ENCODE results near the gene DRICH1. TPM values are rescaled to one million over a fixed set of nuclear protein-coding genes. Genes with fewer than 3 reads are reported as not detected.
A peak's percentile ranks its signal among the peaks of the same experiment; 100 is the strongest.
"Not testable (repeated sequence)": the region's sequence is repeated elsewhere in the genome, so short reads cannot be mapped to it uniquely, and the experiment has no call there.

DRICH1 gene
- polyA plus RNA-seq, 2 of the 4 experiments (the other 2 are of a cell fraction): 0.58 to 0.85 TPM

DNA sequence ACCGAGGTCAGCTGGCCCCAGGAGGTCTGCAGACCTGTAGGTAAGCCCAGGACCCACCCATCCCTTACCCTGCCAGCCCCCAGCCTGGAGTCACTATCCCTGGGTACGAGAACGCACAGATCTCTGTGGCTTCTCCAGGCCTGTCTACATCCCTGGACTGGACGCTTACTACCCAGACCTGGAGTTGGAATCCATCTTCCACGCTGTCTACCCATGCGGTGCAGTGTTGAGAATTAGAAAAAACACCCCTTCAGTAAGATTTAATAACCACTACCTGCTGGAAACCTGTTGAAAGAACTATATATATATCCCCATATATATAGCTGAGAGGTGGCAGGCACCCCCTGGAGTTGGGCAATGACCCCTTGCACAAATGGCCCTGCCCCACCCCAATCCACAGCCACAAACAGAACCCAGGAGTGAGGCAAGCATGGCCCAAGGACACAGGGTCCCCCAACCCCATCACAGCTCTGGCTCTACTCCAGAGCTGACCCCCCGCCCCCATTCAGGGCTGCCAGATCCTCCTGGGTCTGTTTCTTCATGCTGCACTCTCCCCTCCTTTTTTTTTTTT, 41.0 kb upstream of the DRICH1 start:
- DNase-seq (ENCODE audit: low read depth in 1 of 2, low spot score in 1 of 2): no peak
- 89% methylated on average over 6 of the region's 7 CpGs for WGBS (ENCODE audit: missing lambda C conversion rate)
- Histone ChIP-seq H3K27ac (no peak overlapping the region), H3K9me3 (no peaks in the 10 kb centered on the region), H3K4me3 (no peak overlapping the region), H3K4me2 (no peak overlapping the region), H3K4me1 (peaks cover 6% of the 10 kb centered on the region; the same call in 2 of the 3 replicates)
- CTCF ChIA-PET: no interaction called here
- FAIRE-seq: no peak
- POLR2A ChIA-PET: no interaction called here
- ATAC-seq: no peak
- TF ChIP-seq SREBF2 (IDR thresholded peaks at IDR 0.05) (no peak), HOXB13 (CRISPR knock-in tag; IDR thresholded peaks at IDR 0.05; ENCODE audit: low read depth) (no peak), CHD2 (IDR thresholded peaks at IDR 0.05; ENCODE audit: low read length, partially characterized antibody) (no peak), JUN (IDR thresholded peaks at IDR 0.05) (no peak), FOXS1 (CRISPR knock-in tag; IDR thresholded peaks at IDR 0.05) (no peak), PHF8 (IDR thresholded peaks at IDR 0.05; ENCODE audit: borderline replicate concordance, low read depth) (no peak)

DNA sequence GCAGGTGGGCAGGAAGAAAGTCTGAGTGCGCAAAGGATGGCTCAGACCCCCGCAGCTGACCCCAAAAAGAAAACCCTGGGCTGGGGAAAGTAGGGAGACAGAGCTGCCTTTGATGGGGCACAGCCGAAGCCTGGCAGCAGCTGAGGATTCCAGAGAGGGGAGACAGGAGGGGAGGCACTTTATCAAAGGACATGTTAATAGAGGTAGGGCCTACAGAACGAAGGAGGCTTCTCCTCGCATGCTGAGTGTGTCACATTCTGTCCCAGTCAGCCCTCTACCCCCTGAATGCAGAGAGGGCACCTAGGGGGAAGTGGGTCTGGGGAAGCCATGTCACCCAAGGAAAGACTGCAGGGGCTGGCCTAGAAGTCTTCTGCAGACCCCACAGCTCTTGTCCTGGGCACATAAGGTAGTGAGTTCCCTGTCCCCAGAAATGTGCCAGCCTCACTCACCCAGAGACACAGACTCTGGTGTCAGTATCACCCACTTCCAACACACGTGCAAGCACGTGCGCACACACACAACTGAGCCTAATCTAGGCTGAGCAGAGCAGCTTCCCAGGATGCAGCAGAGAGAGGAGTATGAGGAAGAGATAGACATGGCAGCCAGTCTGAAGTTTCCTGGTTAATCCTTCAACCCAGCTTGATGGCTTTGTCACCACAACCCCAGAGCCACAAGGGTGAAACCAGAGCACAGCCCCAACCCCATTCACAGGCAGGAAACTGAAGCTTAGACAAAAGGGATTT, 40.4 kb upstream of the DRICH1 start:
- FAIRE-seq; H3K4me3 ChIP-seq; CTCF ChIA-PET; H3K9me3 ChIP-seq; H3K27ac ChIP-seq; POLR2A ChIA-PET; DNase-seq (ENCODE audit: low read depth in 1 of 2, low spot score in 1 of 2); H3K4me1 ChIP-seq; H3K4me2 ChIP-seq: not testable (repeated sequence)
- peak in 1 of 2 experiments; percentile 49; a peak in 1 of 6 replicates for ATAC-seq
- 96% methylated on average over 7 of the region's 8 CpGs for WGBS (ENCODE audit: missing lambda C conversion rate)

DNA sequence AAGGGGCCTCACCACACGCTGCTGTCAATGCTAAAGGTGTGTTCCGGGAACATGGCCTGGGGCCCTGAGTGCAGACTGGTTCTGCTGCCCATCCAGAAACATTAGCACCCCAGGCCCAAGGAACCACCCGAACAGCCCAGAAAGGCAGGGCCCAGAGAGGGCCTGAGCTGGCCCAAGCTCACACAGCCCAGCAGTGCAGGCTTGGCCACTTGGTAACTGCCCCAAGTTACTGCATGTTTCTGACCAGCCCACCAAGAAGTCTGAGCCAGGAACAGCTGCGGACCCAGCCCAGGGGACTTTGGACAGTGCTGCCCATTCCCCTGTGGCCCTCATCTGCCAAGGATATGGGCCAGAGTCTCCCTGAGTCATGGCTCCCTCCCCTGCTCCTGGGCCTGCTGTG, 39.3 kb upstream of the DRICH1 start:
- FAIRE-seq; H3K9me3 ChIP-seq; POLR2A ChIA-PET; H3K4me1 ChIP-seq; H3K27ac ChIP-seq; DNase-seq (ENCODE audit: low read depth in 1 of 2, low spot score in 1 of 2); H3K4me3 ChIP-seq; CTCF ChIA-PET; H3K4me2 ChIP-seq: not testable (repeated sequence)
- ATAC-seq: peak; percentile 40 to 44; a peak in 5 of 6 replicates
- WGBS (ENCODE audit: missing lambda C conversion rate): no CpG with 5 or more reads among the region's 4 CpGs

DNA sequence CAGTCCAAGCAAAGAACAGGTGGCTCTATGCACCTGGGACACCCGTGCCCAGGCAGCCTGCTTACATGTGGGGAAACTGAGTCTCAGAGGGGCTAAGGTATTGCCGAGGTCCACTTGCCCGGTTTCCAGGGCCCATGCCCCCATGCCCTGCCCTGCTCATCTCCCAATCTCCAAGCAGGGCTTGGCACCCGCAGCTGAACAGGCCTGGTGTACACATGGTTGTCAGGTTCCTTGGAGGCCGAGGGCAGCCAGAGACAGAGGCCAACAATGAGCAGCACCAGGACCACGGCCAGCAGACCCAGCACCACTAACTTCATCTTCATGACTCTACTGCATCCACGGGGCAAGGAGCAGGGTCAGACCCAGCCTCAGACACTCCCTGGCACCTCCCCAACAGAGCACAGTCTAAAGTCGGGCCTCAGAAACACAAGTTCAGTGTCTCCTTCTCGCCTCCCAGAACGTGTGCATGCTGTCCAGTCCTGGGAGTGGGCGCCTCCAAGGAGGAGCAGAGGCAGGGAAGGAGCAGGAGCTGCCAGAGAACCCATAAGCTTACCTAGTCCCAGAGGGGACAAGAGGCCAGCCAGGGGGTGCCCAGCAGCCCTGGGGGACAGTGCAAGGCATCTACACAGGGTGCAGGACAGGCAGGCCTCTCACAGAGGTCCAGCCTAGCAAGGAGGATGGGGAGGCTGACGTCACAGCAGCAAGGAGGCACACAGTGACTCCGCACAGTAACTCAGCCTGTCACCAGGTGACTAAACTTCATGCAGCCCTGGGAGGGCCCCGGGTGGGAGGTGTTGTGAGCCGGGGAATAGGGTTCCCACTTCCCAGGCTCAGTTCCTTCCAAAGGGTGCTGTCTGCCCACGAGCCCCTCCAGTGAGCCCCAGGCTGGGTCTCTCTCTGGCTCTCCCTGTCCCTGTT, 38.5 kb upstream of the DRICH1 start:
- ChIA-PET POLR2A (no interaction called here), CTCF (no interaction called here)
- no peak overlapping the region for H3K4me3 ChIP-seq
- TF ChIP-seq, protein P1, sequence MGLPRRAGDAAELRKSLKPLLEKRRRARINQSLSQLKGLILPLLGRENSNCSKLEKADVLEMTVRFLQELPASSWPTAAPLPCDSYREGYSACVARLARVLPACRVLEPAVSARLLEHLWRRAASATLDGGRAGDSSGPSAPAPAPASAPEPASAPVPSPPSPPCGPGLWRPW (IDR thresholded peaks at IDR 0.05): no peak
- TF ChIP-seq FOSL2 (IDR thresholded peaks at IDR 0.05) (no peak), FOSL2 (CRISPR knock-in tag; IDR thresholded peaks at IDR 0.05) (no peak), HOXA7 (CRISPR knock-in tag; IDR thresholded peaks at IDR 0.05) (no peak), HDAC2 (IDR thresholded peaks at IDR 0.05) (no peak), ESRRA (IDR thresholded peaks at IDR 0.05; ENCODE audit: borderline replicate concordance, low read length) (no peak), CEBPB (IDR thresholded peaks at IDR 0.05) (no peak), RNF2 (IDR thresholded peaks at IDR 0.05; ENCODE audit: borderline replicate concordance, low read depth) (no peak)
- TF ChIP-seq, protein P2, sequence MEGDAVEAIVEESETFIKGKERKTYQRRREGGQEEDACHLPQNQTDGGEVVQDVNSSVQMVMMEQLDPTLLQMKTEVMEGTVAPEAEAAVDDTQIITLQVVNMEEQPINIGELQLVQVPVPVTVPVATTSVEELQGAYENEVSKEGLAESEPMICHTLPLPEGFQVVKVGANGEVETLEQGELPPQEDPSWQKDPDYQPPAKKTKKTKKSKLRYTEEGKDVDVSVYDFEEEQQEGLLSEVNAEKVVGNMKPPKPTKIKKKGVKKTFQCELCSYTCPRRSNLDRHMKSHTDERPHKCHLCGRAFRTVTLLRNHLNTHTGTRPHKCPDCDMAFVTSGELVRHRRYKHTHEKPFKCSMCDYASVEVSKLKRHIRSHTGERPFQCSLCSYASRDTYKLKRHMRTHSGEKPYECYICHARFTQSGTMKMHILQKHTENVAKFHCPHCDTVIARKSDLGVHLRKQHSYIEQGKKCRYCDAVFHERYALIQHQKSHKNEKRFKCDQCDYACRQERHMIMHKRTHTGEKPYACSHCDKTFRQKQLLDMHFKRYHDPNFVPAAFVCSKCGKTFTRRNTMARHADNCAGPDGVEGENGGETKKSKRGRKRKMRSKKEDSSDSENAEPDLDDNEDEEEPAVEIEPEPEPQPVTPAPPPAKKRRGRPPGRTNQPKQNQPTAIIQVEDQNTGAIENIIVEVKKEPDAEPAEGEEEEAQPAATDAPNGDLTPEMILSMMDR (IDR thresholded peaks at IDR 0.05): no peak
- TF ChIP-seq, protein P3, sequence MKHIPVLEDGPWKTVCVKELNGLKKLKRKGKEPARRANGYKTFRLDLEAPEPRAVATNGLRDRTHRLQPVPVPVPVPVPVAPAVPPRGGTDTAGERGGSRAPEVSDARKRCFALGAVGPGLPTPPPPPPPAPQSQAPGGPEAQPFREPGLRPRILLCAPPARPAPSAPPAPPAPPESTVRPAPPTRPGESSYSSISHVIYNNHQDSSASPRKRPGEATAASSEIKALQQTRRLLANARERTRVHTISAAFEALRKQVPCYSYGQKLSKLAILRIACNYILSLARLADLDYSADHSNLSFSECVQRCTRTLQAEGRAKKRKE (CRISPR knock-in tag; IDR thresholded peaks at IDR 0.05; ENCODE audit: low read depth): no peak
- TF ChIP-seq, protein P4, sequence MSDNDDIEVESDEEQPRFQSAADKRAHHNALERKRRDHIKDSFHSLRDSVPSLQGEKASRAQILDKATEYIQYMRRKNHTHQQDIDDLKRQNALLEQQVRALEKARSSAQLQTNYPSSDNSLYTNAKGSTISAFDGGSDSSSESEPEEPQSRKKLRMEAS (IDR thresholded peaks at IDR 0.05): no peak
- TF ChIP-seq, protein P5, sequence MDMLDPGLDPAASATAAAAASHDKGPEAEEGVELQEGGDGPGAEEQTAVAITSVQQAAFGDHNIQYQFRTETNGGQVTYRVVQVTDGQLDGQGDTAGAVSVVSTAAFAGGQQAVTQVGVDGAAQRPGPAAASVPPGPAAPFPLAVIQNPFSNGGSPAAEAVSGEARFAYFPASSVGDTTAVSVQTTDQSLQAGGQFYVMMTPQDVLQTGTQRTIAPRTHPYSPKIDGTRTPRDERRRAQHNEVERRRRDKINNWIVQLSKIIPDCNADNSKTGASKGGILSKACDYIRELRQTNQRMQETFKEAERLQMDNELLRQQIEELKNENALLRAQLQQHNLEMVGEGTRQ (IDR thresholded peaks at IDR 0.05): no peak
- no peak overlapping the region for H3K4me2 ChIP-seq
- no peak overlapping the region for H3K27ac ChIP-seq
- no peak for FAIRE-seq
- H3K9me3 ChIP-seq: no peaks in the 10 kb centered on the region
- no peak for DNase-seq (ENCODE audit: low read depth in 1 of 2, low spot score in 1 of 2)
- H3K4me1 ChIP-seq: peaks cover 3% of the 10 kb centered on the region; the same call in 2 of the 3 replicates
- 86% methylated on average over 1 of the region's 16 CpGs for WGBS (ENCODE audit: missing lambda C conversion rate)
- ATAC-seq: peak; percentile 14 to 35; a peak in 3 of 6 replicates

DNA sequence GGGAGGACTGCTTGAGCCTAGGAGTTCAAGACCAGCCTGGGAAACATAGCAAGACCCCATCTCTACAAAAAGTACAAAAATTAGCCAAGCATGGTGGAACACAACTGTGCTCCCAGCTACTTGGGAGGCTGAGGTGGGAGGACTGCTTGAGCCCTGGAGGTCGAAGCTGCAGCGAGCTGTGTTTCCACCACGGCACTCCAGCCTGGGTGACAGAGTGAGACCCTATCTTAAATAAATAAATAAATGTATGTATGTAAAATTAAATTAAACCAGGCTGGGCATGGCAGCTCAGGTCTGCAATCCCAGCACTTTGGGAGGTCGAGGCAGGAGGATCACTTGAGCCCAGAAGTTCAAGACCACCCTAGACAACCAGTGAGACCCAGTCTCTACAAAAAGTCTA, 28.3 kb upstream of the DRICH1 start:
- H3K9me3 ChIP-seq, POLR2A ChIA-PET, CTCF ChIA-PET: not testable (repeated sequence)

More for the DNA sequence above, 28.3 kb upstream of the DRICH1 start:
- H3K4me3 ChIP-seq; H3K4me2 ChIP-seq; ATAC-seq; DNase-seq (ENCODE audit: low read depth in 1 of 2, low spot score in 1 of 2); FAIRE-seq; H3K4me1 ChIP-seq; H3K27ac ChIP-seq: not testable (repeated sequence)
- 94% methylated on average over 4 of the region's 4 CpGs for WGBS (ENCODE audit: missing lambda C conversion rate)
